DND-41 (cell line): ENCODE data around the gene FOXL1.

Experiments
- ATAC-seq: fragments of 200-7000 bp; cut with Tn5 transposase; 3 replicates; pipeline ENCODE4 v1.9.1; 2021; ENCODE audit warnings: low read depth; ENCODE audit not compliant: insufficient read depth
- DNase-seq: peaks from one replicate; pipeline ENCODE4 v3.0.0-alpha.2; 2020
- H2AFZ ChIP-seq: 2 replicates; pipeline ENCODE4 v1.6.0; 2012; ENCODE audit warnings: low read depth, low read length
- H3K27ac ChIP-seq: 2 replicates; pipeline ENCODE4 v1.5.1; 2012; ENCODE audit warnings: low read length, inconsistent platforms
- H3K27me3 ChIP-seq: fragments of 200-600 bp; sonication (generic); 2 replicates; pipeline ENCODE4 v1.6.0; 2012; ENCODE audit warnings: low read length, mild to moderate bottlenecking, inconsistent platforms; ENCODE audit not compliant: insufficient read depth, poor library complexity
- H3K36me3 ChIP-seq: 2 replicates; pipeline ENCODE4 v1.5.1; 2012; ENCODE audit warnings: low read length, inconsistent platforms; ENCODE audit not compliant: insufficient read depth
- H3K4me1 ChIP-seq: 2 replicates; pipeline ENCODE4 v1.5.1; 2012; ENCODE audit warnings: mild to moderate bottlenecking, low read length; ENCODE audit not compliant: insufficient read depth
- H3K4me2 ChIP-seq: 2 replicates; pipeline ENCODE4 v1.6.0; 2012; ENCODE audit warnings: mild to moderate bottlenecking, moderate library complexity, low read length, inconsistent platforms; ENCODE audit not compliant: insufficient read depth
- H3K4me3 ChIP-seq, 2 experiments: fragments of 200-600 bp in 1 of 2; shearing (Covaris generic) in 1 of 2; 2 replicates each; pipeline ENCODE4 v1.5.1; 2012 to 2016; ENCODE audit warnings: inconsistent platforms in 2 of 2, low read length in 2 of 2, mild to moderate bottlenecking in 2 of 2, low read depth in 1 of 2, moderate library complexity in 1 of 2
- H3K79me2 ChIP-seq: 2 replicates; pipeline ENCODE4 v1.6.0; 2012; ENCODE audit warnings: low read length, inconsistent platforms; ENCODE audit not compliant: insufficient read depth
- H3K9ac ChIP-seq: 2 replicates; pipeline ENCODE4 v1.6.0; 2012; ENCODE audit warnings: low read depth, mild to moderate bottlenecking, inconsistent platforms, low read length, moderate library complexity
- H3K9me3 ChIP-seq: 2 replicates; pipeline ENCODE4 v1.5.1; 2012; ENCODE audit warnings: low read length, moderate library complexity, mild to moderate bottlenecking, inconsistent platforms; ENCODE audit not compliant: insufficient read depth, severe bottlenecking
- H4K20me1 ChIP-seq: 2 replicates; pipeline ENCODE4 v1.6.0; 2012; ENCODE audit warnings: low read length; ENCODE audit not compliant: insufficient read depth
- EZH2 ChIP-seq: IDR thresholded peaks from 3 replicates; pipeline ENCODE4 v1.6.1; 2012; ENCODE audit warnings: borderline replicate concordance, low read depth, mild to moderate bottlenecking, moderate library complexity, low read length, inconsistent platforms; ENCODE audit not compliant: severe bottlenecking
- TF ChIP-seq, protein P1 (sequence below): IDR thresholded peaks from 2 replicates; pipeline ENCODE4 v1.5.1; 2012; ENCODE audit warnings: borderline replicate concordance, low read length, moderate library complexity, mild to moderate bottlenecking; ENCODE audit not compliant: poor library complexity, severe bottlenecking; ENCODE audit errors: extremely low read depth

Gene FOXL1

DNA sequence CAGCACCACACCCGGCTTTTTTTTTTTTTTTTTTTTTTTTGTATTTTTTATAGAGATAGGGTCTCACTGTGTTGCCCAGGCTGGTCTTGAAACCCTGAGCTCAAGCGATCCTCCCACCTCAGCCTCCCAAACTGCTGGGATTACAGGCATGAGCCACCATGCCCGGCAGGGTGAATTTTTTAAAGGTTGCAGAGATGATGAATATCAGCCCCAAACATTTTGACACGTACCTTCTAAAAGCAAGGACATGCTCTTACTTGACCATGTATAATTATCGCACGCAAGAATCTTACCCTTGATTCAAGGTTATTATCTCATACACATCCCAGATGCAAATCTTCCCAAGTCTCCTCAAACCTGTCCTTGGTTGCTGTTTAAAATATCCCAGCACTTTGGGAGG, 16.0 kb upstream of the FOXL1 start:
- Histone ChIP-seq H3K9me3 (no peaks in the 10 kb centered on the region), H3K36me3 (no peaks in the 10 kb centered on the region), H3K4me3 (no peak overlapping the region), H3K4me1 (peaks cover 11% of the 10 kb centered on the region), H3K27ac (no peak overlapping the region), H3K9ac (no peak overlapping the region), H2AFZ (no peak overlapping the region), H3K79me2 (no peaks in the 10 kb centered on the region), H3K27me3 (peaks cover 14% of the 10 kb centered on the region), H3K4me2 (no peak overlapping the region), H4K20me1 (no peaks in the 10 kb centered on the region)
- no peak for TF ChIP-seq EZH2
- TF ChIP-seq, protein P1, sequence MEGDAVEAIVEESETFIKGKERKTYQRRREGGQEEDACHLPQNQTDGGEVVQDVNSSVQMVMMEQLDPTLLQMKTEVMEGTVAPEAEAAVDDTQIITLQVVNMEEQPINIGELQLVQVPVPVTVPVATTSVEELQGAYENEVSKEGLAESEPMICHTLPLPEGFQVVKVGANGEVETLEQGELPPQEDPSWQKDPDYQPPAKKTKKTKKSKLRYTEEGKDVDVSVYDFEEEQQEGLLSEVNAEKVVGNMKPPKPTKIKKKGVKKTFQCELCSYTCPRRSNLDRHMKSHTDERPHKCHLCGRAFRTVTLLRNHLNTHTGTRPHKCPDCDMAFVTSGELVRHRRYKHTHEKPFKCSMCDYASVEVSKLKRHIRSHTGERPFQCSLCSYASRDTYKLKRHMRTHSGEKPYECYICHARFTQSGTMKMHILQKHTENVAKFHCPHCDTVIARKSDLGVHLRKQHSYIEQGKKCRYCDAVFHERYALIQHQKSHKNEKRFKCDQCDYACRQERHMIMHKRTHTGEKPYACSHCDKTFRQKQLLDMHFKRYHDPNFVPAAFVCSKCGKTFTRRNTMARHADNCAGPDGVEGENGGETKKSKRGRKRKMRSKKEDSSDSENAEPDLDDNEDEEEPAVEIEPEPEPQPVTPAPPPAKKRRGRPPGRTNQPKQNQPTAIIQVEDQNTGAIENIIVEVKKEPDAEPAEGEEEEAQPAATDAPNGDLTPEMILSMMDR: no peak
- DNase-seq (no peak), ATAC-seq (no peak)

DNA sequence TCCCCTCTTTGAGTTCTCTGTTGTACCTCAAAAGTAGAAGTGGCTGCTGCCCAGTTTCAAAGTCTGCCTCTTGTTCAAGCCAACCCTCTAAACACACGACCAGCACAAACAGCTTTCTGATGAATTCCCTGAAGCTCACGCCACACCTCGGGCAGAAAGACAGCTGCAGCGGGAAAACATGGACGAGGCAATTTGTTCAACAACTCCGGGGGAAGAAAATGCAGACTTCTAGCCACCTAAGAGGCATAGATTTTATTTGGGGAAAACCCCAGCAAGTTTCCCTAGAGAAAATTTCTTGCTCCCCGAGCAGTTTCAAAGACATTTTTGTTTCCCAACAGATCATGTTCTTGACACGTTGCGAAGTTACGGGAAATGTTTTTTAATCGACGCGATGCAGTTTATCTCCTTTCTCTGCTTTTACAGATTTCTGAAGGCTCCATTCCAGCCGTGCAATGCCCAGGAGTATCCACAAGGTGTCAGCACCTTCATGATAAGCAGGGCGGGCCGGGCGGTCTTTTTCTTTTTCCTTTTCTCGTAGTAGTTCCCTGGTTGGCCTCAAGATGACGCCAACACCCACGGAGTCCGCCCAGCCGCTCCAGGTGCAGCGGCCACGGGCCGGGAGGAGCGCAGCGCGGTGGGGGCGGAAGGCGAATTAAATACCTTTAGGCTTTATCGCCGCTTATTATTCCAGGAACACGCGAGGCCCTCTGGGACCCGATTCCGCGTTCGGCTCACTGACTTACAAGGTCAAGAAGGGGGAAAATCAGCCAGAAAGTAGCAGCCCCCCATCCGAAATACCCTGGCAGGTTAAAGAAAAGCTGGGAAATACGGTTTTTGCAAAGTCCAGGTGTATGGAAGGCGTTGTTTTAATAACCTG, 14.6 kb upstream of the FOXL1 start:
- H3K27ac ChIP-seq: no peak overlapping the region
- H2AFZ ChIP-seq: no peak overlapping the region; the same call in 1 of the 2 replicates
- ATAC-seq (peak; percentile 96), DNase-seq (peak; percentile 85)
- H3K36me3 ChIP-seq: no peaks in the 10 kb centered on the region
- no peak overlapping the region for H3K4me3 ChIP-seq
- H3K4me1 ChIP-seq: peaks cover 11% of the 10 kb centered on the region
- peak overlapping the region; percentile 58 for H3K4me2 ChIP-seq
- no peaks in the 10 kb centered on the region for H3K79me2 ChIP-seq
- no peaks in the 10 kb centered on the region for H3K9me3 ChIP-seq
- H3K9ac ChIP-seq: peak overlapping the region; percentile 12; the same call in 1 of the 2 replicates
- H3K27me3 ChIP-seq: peaks cover 14% of the 10 kb centered on the region
- TF ChIP-seq, protein P1: peak; percentile 99
- no peak for TF ChIP-seq EZH2
- H4K20me1 ChIP-seq: no peaks in the 10 kb centered on the region

DNA sequence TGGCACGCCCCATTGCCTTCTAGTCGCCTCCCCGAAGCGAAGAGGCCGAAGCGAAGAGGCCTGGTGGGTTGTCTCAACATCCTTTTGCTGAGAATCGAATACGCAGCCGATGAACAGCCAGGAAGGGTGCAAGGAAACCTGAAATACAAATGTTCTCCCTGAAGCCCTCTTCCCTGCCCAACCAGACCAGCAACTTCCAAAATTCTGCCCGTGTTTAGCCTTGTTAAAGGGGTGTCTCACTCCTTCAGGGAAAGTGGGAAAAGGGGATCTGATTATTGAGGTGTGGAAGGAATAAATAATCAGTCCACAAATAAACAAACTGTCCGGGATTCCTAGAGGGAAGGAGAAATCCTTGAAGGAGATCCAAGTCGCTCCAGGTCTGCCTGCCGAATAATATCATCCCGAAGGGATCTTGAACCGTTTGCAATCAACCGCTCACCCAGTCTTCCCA, 13.1 kb upstream of the FOXL1 start:
- no peak overlapping the region for H2AFZ ChIP-seq
- peaks cover 14% of the 10 kb centered on the region for H3K27me3 ChIP-seq
- no peak for TF ChIP-seq EZH2
- TF ChIP-seq, protein P1: no peak
- H3K36me3 ChIP-seq: no peaks in the 10 kb centered on the region
- no peaks in the 10 kb centered on the region for H3K79me2 ChIP-seq
- no peak overlapping the region for H3K27ac ChIP-seq
- no peak overlapping the region for H3K4me3 ChIP-seq
- peaks cover 11% of the 10 kb centered on the region for H3K4me1 ChIP-seq
- H3K9ac ChIP-seq: no peak overlapping the region
- ATAC-seq: no peak
- H4K20me1 ChIP-seq: no peaks in the 10 kb centered on the region
- no peaks in the 10 kb centered on the region for H3K9me3 ChIP-seq
- H3K4me2 ChIP-seq: no peak overlapping the region
- no peak for DNase-seq
